ENCODE data around the gene CTU2. TPM values are rescaled to one million over a fixed set of nuclear protein-coding genes. Genes with fewer than 3 reads are reported as not detected.

CTU2 gene
- polyA plus RNA-seq, 1 donor from 2014 or later: 12.1 TPM

DNA sequence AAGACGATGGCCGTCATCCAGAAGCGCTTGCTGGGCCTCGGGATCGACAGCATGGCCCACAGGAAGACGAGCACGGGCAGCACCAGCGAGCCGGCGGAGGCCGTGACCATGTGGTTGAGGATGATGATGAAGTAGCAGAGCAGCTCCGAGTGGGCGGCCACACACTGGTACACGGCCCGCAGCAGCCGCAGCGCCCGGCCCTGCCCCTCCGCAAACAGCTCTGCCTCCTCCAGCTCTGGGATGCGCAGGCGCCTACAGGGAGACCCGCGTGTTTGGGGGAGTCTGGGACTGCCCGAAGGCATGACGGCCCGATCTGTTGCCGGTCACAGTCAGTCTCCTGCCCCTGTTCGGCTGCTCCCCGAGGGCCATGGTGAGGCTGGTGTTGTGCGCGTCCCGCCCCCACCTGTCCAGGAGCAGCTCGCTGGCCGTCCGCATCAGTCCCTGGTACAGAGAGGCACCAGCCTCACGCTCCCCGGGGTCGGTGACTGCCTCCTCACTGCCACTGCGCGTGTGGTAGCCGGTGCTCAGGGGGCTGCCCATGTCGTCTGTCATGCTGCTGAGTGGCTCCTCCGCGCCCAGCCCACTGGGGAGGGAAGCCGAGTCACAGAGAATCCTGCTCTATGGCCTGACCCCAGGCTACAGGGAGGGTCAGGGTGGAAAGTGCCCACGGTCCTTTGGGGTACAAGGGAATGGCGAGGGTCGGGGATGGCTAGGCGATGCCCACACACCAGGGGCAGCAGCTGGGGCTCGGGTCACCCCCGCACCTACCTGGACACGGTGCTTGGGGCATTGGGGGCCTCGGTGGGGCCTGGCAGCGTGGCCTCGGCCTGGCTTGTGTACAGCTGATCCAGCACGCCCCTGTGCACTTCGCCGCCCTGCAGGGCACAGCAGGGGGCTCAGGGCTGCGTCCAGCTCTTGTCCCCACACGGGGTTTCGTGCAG lies 15.8 kb downstream of the CTU2 start:
- Mint-ChIP-seq H3K27ac (no peak overlapping the region), H3K36me3 (no peaks in the 10 kb centered on the region), H3K27me3 (no peaks in the 10 kb centered on the region), H3K4me3 (no peak overlapping the region), H3K4me1 (peaks cover 0 to 2% (median 0%) of the 10 kb centered on the region in 3 donors), H3K9me3 (no peaks in the 10 kb centered on the region)

DNA sequence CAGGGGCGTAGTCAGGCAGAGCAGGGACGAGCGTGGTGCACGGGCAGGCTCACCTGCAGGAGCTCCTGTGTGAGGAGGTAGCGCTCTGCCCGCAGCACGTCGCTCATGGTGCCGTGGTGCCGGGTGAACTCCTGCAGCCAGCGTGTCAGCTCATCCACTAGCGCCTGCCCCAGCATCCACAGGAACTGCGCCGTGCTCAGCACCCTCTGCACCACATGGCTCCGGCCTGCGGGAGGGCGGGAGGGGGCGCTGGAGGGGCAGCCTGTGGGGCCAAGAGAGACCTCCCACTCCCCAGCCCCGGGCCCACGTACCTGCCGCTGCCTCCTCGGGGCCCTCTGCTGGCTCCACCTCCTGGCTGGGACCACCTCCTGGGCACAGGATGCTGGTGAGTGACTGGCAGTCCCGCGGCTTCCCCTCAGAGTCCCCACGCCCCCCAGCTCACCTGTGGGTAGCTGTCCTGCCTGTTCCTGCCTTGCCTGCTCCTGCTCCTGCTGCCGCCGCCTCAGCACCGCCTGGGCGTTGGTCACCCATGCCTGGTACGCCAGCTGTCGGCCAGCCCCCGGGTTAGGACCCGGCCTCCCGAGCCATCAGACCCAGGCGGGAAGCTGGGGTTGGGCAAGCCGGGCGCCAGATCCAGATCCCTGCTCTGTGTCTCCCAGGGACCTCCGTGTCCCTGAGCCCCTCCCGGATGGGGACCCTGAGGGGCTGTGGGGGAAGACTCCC lies 16.6 kb downstream of the CTU2 start:
- no peak overlapping the region for H3K4me3 Mint-ChIP-seq
- H3K27me3 Mint-ChIP-seq: no peaks in the 10 kb centered on the region
- H3K36me3 Mint-ChIP-seq: no peaks in the 10 kb centered on the region
- H3K27ac Mint-ChIP-seq: no peak overlapping the region
- peaks cover 0 to 2% (median 0%) of the 10 kb centered on the region in 3 donors for H3K4me1 Mint-ChIP-seq
- H3K9me3 Mint-ChIP-seq: no peaks in the 10 kb centered on the region

DNA sequence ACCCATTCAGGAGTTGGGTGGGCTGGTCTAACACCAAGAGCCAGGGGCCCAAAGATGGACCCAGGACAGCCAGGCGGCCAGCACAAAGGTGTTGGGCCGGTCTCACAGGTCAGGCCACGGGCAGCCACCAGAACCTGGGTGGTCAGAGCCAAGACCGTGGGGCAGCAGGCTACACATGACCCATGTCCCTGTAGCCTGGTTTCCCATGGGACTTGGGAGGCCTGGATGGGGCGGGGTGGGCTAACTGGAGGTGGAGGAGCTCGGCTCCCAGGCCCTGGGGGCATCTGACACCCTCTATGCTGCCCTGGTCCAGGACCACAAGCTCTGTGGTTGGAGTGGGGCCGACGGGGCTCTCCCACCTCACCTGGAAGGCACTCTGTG lies 17.2 kb downstream of the CTU2 start:
- peaks cover 0 to 2% (median 0%) of the 10 kb centered on the region in 3 donors for H3K4me1 Mint-ChIP-seq
- H3K9me3 Mint-ChIP-seq: no peaks in the 10 kb centered on the region
- H3K27ac Mint-ChIP-seq: no peak overlapping the region
- H3K4me3 Mint-ChIP-seq: peak overlapping the region in 1 of 4 donors; percentile 28
- H3K27me3 Mint-ChIP-seq: no peaks in the 10 kb centered on the region
- no peaks in the 10 kb centered on the region for H3K36me3 Mint-ChIP-seq

DNA sequence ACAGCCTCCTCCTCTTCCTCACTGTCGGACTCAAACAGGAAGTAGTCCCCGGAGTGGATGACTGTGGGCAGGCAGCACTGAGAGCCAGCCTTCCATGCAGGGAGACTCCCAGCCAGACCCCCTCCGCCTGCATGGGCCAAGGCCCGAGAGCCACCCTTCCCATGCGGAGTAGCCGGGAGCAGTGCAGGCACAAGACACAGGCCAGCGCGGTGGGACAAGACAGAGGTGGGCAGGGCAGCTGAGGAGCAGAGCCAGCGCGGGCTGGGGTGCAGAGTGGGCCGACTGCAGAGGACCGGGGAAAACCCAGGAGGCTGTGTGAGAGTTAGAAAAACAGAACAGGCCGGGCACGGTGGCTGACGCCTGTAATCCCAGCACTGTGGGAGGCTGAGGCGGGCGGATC lies 17.6 kb downstream of the CTU2 start:
- H3K4me3 Mint-ChIP-seq: peak overlapping the region in 1 of 4 donors; percentile 28
- H3K27ac Mint-ChIP-seq: no peak overlapping the region
- no peaks in the 10 kb centered on the region for H3K9me3 Mint-ChIP-seq
- H3K36me3 Mint-ChIP-seq: no peaks in the 10 kb centered on the region
- no peaks in the 10 kb centered on the region for H3K27me3 Mint-ChIP-seq
- H3K4me1 Mint-ChIP-seq: peaks cover 0 to 2% (median 0%) of the 10 kb centered on the region in 3 donors

DNA sequence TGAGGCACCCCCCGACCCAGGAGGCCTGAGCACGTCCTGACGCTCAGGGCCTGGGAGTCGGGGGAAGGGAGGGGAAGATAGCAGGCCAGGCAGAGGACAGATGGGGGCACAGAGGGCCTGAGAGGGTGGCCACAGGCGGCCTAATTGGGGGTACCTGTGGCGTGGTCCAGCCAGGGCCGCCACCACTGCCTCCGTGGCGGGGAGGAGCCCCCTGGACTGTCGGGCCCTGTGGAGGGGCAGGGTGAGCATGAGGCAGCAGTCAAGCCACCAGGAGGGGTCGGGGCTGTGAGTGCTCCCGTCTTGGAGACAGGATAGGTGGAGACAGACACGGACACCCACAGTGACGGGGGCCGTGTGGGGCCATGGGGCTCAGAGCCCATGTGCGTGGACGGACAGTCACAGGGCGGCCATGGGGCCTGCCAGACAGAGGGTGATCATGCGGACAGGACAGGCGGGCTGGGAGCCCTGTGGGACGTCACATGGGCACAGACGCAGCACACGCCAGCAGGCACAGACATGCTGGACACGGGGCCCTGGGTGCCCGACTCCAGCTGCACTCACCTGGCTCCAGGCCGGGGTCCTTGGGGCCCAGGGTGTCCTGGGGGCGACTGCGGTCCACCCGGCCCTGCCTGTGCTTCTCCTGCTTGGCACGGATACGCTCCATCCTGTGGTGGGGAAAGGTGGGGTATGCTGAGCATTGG lies 18.7 kb downstream of the CTU2 start:
- Mint-ChIP-seq H3K36me3 (no peaks in the 10 kb centered on the region), H3K4me3 (no peak overlapping the region), H3K27ac (no peak overlapping the region), H3K9me3 (no peaks in the 10 kb centered on the region), H3K4me1 (peaks cover 0 to 2% (median 0%) of the 10 kb centered on the region in 3 donors), H3K27me3 (no peaks in the 10 kb centered on the region)

DNA sequence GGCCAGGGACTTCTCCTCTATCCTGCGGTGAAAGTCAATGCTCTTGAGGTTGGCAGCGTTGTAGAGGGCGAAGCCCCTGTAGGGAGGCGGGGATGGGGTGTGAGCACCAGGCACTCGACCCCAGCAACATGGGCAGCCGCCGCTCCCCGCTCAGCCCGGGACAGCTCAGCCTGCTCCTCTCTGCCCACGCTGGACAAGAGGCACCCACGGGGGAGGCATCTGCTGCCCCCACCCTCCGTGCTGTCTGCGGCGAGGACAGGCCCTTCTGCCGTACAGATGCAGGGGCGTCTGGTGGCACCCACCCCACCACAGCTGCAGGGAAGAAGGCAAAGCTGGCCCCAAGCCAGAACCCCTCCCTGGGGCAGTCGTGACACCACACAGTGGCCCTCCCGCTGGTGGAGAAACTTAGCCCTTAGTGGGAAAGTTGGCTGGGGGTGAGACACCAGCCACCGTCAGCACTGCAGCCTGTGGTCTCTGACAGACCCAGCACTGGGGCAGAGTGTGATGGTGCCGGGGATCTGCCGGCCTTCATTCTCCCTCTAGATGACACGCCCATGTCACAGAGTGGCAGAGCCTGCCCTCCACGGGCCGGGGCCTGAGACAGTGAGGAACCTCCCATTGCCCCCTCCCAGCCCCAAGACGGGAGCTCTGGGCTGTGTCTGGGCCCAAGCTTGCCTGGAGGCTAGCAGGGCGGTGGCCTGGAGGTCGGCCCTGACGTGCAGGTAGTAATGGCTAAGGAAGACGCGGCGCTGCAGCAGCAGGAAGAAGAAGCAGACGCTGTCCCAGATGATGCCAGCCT lies 19.5 kb downstream of the CTU2 start:
- Mint-ChIP-seq H3K4me3 (no peak overlapping the region), H3K27ac (no peak overlapping the region), H3K27me3 (no peaks in the 10 kb centered on the region), H3K4me1 (peaks cover 0 to 2% (median 0%) of the 10 kb centered on the region in 3 donors), H3K9me3 (no peaks in the 10 kb centered on the region), H3K36me3 (no peaks in the 10 kb centered on the region)

DNA sequence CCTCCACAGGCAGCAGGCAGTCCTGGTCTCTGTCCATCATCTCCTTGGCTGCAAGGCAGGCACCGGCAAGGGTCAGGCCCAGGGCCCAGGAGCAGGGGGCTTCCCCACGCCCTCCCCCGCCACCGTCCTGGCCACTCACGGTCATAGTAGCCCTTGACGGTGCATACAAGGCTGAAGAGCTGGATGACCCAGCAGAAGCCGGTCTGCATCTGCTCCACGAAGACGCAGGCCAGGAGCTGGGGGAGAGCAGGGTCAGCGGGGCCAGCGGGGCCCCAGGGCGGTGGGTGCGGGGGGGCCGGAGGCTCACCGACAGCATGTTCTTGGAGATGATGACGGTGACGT lies 20.1 kb downstream of the CTU2 start:
- H3K9me3 Mint-ChIP-seq: no peaks in the 10 kb centered on the region

DNA sequence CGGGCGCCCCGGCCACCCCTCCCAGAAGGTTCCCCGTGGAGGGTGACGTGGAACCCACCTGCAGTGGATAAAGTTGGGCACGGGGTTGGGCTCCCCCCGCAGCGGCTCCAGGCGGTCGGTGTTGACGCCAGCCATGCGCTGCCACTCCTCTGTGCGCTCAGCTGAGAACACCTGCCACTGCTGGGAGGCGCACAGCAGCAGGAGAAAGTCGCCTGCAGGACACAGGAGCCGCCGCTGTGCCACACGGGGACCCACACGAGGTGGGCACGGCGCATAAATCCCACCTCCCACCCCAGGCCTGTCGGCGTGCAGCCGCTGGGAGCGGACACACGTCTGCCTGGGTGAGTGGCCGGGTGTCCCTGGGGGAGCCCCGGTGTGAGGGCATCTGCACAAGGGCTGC lies 20.7 kb downstream of the CTU2 start:
- Mint-ChIP-seq H3K9me3 (no peaks in the 10 kb centered on the region), H3K36me3 (no peaks in the 10 kb centered on the region), H3K4me1 (peaks cover 0 to 3% (median 0%) of the 10 kb centered on the region in 3 donors), H3K4me3 (no peak overlapping the region), H3K27ac (no peak overlapping the region), H3K27me3 (no peaks in the 10 kb centered on the region)

More for the DNA sequence above, 20.1 kb downstream of the CTU2 start:
- H3K27ac Mint-ChIP-seq: no peak overlapping the region
- peaks cover 0 to 3% (median 0%) of the 10 kb centered on the region in 3 donors for H3K4me1 Mint-ChIP-seq
- no peaks in the 10 kb centered on the region for H3K36me3 Mint-ChIP-seq
- no peak overlapping the region for H3K4me3 Mint-ChIP-seq
- no peaks in the 10 kb centered on the region for H3K27me3 Mint-ChIP-seq

DNA sequence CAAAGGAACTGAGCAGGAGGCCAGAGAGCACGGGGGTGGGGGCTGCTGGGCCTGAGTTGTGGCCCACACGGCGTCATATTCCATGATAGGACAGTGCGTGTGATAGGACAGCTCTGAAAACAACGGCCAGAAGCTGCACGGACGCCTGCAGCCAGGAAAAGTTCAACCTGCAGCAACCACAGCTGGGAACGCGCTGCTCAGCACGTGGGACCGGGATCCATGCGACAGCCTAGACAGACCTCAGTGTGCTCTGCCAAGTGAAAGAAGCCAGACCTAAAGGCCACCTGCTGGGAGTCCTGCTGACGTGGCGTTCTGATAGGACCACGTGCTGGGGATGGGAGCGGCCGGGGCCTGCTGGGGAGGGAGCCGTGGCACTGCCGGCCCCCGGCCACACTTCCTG lies 21.6 kb downstream of the CTU2 start:
- Mint-ChIP-seq H3K4me1 (peaks cover 0 to 3% (median 0%) of the 10 kb centered on the region in 3 donors), H3K27ac (peak overlapping the region in 1 of 3 donors; percentile 16), H3K4me3 (no peak overlapping the region), H3K27me3 (no peaks in the 10 kb centered on the region), H3K9me3 (no peaks in the 10 kb centered on the region), H3K36me3 (no peaks in the 10 kb centered on the region)

DNA sequence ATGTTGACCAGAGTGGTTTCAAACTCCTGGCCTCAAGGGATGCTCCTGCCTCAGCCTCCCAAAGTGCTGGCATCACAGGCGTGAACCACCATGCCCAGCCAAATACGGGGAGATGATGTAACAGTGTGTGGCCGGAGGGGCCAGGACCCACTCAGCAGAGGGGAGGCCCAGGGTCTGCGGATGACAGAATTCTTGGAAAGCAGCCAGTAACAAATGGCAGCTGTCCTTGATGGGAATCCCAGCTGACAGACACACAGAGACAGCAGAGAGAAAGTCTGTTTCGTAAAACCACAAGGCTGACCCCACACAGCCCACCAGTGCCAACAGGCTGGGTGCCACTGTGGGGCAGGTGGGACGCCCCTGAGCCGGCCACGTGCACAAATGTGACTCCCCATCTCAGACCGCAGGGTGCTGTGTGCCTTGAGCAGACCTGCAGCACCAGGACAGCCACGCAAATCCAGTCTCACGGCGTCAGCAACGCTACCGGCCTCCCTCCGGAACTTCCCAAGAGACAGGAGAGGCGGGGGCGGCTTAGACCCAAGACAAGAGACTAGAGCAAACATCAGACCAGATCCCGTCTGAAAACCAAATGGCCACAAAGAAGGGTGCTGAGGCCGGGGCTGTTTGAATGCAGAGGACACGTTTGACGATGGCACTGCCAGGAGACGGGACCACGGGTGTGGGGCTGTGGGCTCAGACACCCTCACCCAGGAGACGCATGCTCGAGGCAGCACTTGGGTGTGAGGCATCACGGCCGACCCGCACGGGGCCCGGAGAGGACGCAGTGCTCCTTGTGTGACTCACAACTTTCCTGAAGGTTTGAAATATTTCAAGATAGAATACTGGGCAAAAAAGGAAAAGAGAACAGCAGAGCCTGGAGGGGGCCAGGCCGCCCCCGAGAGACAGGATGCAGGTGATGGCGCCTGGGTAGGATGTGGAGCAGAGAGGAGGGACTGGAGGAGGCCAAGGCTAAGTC lies 24.6 kb downstream of the CTU2 start:
- peaks cover 2% of the 10 kb centered on the region for H3K36me3 Mint-ChIP-seq
- peak overlapping the region in 1 of 4 donors; percentile 70 for H3K4me3 Mint-ChIP-seq
- no peaks in the 10 kb centered on the region for H3K9me3 Mint-ChIP-seq
- no peaks in the 10 kb centered on the region for H3K27me3 Mint-ChIP-seq
- no peak overlapping the region for H3K27ac Mint-ChIP-seq
- H3K4me1 Mint-ChIP-seq: peaks cover 0 to 3% (median 0%) of the 10 kb centered on the region in 3 donors

DNA sequence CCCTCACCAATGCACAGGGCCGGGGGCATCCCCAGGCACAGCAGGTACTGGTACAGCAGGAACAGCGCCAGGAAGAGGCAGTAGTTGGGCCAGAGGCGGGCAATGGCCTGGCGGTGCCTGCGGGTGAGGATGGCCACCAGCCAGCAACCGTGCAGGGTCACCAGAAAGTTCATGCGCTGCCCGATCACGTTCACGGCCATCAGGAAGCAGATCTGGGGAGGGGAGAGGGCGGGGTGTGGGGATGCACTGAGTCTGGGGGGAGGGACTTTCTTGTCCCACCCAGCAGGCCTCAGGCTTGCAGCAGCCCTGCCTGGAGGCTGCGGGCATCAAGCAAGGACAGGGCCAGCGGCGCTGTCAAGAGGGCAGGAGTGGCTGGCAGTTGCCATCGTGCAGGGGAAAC lies 25.4 kb downstream of the CTU2 start:
- Mint-ChIP-seq H3K9me3 (no peaks in the 10 kb centered on the region), H3K4me1 (peaks cover 0 to 1% (median 0%) of the 10 kb centered on the region in 3 donors), H3K27me3 (no peaks in the 10 kb centered on the region), H3K4me3 (no peak overlapping the region), H3K27ac (no peak overlapping the region), H3K36me3 (peaks cover 2% of the 10 kb centered on the region)

DNA sequence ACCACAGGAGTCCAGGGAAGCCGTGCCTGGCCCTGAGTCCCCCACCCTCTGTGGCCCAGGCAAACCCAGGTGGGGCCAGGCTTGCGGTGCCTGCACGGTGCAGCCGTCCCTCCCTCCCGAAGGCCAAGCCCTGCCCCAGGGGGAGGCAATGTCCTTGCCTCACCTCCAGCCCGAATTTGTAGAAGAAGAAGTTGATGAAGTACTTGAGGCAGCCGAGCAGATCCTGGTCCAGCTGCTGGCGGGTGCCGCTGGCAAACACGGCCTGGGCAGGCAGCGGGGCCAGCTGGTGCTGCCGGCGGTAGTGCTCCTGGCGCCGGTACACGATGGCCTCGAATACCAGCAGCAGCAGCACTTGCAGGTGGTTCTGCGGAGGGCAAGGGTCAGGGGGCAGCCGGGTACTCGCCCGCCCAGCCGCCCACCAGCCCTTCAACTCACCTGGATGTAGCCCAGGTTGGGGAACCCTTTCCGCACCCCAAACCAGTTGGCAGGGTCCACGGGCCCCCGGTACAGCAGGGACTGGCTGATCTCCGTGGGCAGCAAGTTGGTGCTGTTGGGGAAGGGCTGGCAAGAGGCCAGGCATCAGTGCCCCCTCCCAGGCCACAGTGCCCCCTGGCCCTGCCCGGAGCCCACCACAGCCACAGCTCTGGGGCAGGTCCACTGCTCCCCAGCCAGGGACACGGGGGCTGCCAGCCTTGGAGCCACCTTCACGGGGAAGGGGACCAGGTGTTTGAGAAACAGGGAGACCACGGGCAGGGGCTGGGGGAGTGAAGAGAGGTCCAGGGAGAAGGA lies 26.1 kb downstream of the CTU2 start:
- Mint-ChIP-seq H3K27me3 (no peaks in the 10 kb centered on the region), H3K4me1 (peaks cover 0 to 1% (median 0%) of the 10 kb centered on the region in 3 donors), H3K4me3 (no peak overlapping the region), H3K9me3 (no peaks in the 10 kb centered on the region), H3K36me3 (peaks cover 2% of the 10 kb centered on the region), H3K27ac (no peak overlapping the region)

DNA sequence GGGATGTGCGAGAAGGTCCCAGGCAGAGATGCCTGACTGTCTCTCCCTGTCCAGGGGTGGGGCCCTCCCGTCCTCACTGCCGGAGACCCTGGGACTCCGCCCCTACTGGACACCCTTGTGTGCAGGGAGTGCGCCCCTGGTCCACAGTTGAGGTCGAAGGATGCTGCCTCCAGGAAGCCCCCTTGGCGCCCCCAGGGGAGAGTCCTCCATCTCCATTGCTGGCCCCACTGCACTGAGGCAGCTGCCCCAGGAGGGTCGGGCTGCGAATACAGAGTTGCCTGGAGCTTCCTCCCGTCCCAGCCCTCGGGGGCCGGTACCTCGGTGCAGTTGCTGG lies 26.6 kb downstream of the CTU2 start:
- Mint-ChIP-seq H3K4me1 (peaks cover 0 to 3% (median 0%) of the 10 kb centered on the region in 3 donors), H3K9me3 (no peaks in the 10 kb centered on the region), H3K27ac (no peak overlapping the region), H3K36me3 (peaks cover 2% of the 10 kb centered on the region), H3K27me3 (no peaks in the 10 kb centered on the region), H3K4me3 (no peak overlapping the region)
